ENCODE data around the gene ARHGAP18.

Gene ARHGAP18

DNA sequence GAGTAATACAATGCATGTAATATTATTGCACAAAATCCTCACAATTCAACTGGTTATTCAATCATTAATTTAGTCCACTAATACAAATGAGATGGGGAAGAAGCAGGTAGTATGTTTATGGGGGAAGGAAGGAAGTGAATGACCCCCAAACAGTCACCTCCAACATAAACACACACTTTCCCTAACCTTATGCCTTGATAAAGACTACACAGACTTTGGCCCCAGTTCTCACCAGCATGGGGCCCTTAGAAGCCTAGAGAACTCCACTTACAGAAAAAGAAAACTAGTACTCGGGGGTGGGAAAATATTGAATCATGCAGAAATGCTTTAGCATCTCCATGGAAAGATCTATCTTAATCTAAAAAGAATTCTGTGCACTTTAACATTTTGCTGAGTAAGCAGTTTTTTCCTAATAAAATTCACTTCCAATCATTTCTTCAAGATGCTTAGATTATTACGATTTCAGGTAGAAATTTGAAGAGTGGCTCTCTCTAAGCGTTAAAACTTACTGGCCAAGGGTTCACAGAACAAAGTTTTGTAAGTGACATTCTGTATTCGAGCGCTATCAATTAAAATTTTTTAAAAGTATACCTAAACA, 18.8 kb downstream of the ARHGAP18 start:
- DNase-seq = no peak

DNA sequence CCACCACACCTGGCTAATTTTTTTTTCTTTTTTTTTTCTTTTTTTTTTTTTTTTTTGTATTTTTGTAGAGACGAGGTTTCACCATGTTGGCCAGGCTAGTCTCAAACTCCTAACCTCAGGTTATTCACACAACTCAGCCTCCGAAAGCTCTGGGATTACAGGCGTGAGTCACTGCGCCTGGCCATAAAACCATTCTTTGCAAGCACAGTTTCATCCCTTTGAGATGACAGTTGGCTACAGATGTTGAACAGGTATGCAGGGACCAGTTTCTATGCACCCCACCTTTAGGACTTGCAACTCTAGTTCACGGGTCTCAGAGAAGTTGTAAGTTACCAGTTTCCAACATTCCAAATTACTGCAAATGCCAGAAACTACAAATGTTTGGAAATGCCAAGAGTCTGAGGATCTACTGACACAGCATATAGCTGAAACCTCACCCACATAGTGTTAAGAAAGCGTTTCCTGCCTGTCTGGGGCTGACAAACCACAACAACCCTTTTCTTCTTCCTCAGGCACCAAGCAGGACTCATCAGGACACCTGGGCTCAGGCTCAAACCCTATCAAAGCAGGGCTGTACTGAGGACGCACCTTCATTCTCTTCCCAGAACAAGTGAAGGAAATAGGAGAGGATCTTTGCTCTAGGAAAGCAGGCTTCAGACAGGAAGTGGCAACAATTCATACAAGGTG, 22.9 kb downstream of the ARHGAP18 start:
- no peak for DNase-seq

DNA sequence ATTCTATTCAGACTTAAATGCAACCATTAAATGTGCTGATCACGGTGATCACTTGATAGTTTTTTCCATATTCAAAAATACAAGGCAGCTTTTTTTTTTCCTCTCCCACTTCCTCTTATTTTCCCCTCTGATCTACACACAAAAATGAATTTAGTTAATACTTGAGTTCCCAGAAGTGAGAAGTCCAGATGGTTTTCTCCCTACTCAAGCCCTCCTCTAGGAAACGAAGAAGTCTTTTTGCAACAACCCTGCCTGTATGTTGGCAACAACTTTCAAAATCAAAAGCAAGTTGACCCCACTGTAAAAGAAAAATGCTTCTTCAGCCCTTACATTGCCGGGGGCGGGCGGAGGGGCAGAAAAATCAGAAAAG, 24.3 kb downstream of the ARHGAP18 start:
- DNase-seq = no peak

DNA sequence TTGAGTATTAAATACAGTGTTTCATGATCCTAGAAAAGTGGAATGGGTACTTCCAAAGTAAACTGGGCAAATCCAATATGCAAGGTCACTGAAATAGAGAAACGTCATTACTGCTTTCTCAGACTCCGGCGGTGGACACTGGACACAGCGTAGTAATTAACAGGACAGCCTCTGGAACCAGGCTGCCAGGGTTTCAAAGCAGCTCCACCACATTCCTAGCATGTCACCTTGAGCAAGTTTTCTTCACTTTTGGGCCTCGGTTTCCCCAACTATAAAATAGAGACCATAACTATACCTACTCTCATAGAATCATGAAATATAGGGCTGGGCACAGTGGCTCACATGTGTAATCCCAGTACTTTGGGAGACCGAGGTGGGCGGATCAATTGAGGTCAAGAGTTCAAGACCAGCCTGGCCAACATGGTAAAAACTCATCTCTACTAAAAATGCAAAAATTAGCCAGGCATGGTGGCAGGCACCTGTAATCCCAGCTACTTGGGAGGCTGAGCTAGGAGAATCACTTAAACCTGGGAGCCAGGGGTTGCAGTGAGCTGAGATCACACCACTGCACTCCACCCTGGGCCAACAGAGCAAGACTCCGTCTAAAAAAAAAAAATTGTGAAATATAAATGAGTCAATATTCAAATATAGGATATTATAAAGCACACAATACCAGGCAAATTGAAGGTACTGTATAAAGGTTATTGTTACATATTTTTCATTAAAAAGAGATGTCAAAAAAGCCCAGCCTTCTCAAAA, 24.9 kb downstream of the ARHGAP18 start:
- no peak for DNase-seq

DNA sequence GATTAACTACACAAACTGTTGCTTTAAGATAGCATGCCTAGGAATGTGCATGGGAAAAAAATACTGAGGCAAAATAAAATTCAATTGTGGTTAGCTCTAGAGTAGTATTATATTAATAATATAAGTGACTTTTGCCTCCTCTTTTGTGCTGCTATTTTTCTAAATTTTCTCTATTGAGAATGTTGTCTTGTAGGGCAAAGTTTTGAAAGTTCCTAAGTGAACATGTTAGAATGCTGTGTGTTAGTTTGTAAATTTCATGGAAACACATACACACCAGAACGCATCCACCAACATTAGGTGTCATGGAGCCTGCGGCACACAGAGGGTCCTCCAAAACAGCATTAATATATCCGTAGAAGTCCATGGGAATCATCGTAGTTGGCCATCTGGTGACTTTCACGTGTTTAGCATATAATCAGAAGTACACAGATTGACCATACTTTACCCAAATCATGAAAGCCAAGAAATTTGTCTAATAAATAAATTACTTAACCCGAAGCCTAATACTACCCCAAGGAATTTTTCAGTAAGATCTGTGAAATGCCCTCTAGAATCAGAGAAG, 25.6 kb downstream of the ARHGAP18 start:
- DNase-seq = no peak

DNA sequence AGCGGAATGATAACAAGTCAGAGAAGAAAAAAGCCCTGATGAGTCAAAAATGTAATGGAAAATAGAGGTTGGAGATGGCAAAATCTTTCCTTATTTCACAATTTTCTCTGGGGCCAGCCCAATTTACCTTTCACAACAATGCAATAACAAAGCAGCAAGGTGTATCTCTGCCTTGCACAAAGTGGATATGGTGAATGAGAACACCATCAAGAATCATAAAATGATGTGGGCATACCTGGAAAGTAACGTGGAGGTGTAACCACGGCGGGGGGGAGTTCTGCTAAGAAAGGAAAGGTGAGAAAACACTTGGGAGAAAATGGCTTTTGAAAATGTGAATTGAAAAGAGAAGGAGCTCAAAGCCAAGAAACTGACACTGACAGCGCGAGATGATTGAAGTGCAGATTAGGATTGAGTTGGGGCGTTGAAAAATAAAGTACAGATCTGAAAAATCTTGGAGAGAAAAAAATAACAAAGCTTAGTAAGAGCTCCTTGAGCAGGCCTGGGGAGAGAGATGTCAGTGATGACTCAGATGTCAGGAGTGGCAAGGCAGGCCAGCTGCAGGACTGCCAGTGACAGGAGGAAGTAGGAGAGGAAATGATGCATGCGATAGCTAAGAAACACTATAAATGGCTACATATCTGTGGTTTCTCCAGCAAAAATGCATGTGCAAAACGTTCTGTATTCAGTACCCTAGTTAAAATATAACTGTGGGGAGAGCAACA, 26.2 kb downstream of the ARHGAP18 start:
- peak; percentile 99 for DNase-seq

DNA sequence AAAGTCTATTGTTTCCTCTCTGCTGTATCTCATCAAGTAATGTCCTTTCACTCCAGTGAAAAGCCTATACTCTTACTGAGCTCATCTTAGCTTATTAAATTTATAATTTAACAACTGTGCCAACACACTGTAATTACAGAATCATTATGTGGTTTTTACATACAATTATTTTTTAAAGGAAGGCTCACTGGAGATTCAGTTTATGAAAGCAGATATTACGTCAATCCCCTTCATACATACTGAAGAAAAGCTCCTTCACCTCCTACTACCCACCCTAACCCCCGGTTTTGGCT, 28.1 kb downstream of the ARHGAP18 start:
- no peak for DNase-seq

DNA sequence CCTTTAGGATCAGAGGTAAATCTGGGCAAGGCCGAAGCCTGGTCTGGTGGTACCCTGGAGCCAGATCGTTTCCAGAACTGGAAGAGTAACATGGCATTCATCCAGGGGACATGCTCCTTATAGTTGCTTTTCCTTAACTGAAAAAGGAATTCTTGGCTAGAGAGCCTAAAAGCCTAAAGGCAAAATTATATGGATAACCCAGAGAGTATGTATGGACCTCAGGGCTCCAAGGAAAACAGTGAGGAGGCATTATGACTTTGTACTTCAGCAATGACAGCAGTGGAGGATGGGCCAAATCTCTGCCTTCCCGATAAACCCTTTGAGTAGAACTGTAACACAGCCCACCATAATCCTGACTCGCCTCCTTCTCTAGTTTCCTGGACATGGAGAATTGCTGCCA, 29.3 kb downstream of the ARHGAP18 start:
- peak; percentile 33 for DNase-seq

DNA sequence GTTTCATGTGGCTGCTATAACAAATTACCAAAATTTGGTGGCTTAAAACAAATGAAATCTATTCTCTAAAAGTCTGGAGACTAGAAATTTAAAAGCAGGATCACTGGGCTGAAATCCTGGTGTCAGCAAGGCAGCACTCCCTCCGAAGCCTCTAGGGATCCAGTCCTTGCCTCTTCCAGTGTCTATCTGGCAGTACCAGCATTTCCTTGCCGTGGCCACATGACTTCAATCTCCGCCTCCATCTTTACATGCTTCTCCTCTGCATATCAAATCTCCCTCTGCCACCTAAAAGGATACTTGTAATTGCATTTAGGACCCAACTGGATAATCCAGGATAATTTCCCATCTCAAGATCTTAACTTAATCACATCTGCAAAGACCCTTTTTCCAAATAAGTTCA, 30.2 kb downstream of the ARHGAP18 start:
- DNase-seq = no peak

DNA sequence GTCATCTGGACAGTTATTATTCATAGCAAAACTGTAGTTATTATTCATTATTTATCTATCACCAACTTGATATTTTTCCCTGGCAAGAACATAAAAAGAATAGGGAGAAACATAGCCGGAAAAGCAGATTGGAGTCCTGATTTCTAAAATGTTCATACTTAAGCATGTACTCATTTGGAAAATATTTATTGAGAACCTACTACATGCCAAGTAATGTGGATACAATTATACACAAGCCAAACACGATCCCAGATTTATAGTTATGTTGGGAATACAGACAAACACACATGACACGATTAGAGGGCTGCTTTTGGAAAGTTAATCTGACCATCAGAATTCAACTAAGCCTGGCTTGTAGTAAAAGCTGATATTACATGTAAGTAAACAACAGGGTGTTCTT, 30.7 kb downstream of the ARHGAP18 start:
- DNase-seq = peak; percentile 65

DNA sequence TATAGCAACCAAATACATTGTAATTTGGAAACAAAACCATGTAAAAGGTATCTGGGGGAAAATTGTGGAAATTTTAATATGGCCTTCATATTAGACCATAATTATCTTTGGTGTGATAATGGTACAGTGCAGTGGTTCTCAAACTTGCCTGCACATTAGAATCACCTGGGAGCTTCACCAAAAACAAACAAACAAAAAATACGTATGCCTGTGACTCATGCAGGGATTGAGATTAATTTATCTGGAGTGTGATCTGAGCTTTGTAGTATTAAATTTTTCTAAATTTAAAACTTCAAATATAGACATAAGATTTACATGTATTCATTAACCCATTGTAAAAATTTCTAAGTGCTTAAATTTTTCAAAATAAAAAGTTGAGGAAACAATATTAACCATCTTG, 31.5 kb downstream of the ARHGAP18 start:
- no peak for DNase-seq

DNA sequence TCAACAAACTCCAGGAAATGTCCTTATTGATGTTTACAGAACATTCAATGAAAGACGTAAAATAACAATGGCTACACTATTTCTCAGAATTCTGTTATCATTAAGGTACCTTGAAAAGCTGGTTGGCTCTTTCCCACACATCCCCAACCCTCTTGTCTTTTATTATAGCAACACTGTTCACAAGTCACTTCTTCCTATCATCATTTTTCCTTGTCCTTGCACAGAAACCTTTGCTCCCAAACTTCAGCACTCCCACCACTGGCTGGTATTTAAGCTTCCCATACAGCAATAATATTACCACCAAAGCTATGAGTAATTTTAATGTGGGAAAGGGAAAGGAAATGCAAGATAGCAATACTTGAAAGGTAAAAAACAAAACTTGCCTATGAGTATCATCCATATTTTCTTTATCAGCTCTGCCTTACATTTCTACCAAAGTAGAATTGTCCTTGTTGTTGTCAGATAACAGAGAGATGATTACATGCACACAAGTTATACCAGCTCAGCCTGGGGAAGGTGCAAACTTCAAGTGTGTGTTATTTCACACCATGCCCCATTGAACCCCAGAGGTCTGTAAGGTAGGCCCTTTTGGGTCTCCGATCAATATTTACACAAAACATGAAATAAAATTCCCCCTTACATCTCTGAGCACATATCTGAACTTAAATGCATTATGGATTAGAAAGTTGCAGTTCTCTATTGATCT, 32.2 kb downstream of the ARHGAP18 start:
- no peak for DNase-seq

DNA sequence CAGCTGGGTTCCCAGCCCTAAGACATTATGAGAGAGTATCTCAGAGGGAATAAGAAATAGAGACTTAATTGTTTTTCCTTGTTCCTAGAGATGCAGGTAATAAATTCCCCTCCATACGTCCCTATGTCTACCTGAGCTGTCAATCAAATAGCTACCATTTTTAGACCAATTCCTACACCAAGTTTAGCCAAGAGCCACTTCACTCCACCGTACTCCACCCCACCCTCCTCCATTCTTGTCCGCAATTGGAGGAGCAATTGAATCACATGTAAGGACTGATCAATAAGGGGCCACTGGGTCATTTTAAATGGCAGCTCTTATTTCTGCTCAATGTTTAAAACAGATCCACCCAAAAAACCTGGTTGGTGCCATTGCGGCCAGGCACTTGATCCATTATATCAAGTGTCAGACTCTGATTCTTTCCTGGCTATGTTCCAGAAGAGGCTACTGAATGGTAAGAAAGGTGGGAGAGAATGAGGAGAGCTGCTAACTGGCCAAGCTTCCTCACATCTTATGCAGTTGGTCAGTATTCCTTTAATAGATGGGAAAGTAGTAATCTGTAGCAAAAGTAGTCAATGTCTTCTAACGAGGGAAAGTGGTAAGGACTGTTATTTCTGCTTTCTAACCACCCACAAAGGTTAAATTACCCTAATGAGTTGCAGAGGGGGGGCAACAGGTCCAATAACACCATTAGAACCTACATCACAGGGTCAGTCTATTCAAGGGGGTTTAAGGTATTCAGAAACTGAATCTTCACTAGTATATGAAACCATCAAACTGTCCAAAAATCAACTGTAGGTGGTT, 34.1 kb downstream of the ARHGAP18 start:
- DNase-seq = no peak

DNA sequence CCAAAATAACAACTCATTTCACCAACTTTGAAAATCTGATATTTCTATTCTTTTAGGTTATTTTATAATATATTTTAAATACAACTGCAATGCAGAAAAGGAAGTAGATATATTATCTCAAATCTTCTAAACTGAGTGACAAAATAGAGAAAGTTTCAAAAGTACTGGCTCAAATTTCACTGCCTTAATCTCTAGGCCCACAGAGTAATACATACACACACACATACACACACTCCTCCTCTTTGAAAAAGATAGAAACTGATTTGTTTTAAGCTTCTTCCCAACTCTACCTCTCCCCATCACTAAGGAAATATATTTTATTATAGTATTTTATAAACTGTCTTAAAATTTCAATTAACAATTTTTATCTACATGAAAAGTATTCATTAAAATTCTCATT, 36.2 kb downstream of the ARHGAP18 start:
- no peak for DNase-seq

DNA sequence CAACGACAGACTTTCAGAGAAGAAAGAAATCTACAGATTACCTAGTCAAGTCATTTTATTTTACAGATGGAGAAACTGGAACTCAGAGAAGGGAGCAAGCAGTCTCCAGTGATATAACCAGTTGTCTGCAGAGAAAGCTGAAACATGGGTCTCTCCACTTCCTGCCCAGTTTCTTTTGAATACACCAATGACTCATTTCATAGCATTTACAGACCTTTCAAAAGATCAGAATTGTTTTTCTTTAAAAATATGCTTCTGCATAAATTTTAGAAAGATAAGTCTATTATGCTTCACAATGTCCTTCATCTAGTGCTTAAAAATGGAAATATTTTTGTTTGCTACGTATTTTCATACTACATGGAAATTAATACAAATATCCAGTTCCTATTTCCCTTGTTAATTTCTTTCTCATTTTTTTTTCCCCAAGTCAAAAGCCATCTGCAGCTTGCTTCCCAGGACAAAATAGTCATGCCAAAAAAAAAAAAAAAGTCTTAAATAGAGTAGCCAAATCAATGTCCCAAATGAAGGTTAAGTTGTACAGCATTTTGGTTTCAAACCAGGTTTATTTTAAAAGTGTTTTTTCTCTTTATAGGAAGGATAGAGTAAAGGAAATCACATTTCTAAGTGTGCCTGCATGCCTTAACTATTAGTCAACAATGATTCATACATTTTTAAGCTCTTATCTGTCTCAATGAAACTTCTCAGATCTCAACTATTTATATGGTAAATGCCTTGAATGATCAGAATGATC, 36.9 kb downstream of the ARHGAP18 start:
- DNase-seq = peak; percentile 78

DNA sequence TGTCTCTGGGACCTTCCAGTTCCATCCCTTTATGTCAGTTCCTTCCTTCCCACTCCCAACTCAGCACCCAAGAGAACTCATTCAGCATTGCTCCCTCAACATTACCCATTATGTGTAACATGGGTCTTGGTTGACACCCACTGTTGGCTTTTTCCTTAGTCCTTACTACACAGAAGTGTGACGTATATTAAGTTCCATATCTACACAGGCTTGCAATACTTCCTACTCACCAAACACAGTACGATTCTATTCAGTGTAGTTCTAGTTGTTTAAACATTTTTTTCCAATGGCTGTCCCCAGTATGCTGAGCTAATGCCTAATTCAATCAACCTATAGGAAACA, 37.7 kb downstream of the ARHGAP18 start:
- DNase-seq = no peak

DNA sequence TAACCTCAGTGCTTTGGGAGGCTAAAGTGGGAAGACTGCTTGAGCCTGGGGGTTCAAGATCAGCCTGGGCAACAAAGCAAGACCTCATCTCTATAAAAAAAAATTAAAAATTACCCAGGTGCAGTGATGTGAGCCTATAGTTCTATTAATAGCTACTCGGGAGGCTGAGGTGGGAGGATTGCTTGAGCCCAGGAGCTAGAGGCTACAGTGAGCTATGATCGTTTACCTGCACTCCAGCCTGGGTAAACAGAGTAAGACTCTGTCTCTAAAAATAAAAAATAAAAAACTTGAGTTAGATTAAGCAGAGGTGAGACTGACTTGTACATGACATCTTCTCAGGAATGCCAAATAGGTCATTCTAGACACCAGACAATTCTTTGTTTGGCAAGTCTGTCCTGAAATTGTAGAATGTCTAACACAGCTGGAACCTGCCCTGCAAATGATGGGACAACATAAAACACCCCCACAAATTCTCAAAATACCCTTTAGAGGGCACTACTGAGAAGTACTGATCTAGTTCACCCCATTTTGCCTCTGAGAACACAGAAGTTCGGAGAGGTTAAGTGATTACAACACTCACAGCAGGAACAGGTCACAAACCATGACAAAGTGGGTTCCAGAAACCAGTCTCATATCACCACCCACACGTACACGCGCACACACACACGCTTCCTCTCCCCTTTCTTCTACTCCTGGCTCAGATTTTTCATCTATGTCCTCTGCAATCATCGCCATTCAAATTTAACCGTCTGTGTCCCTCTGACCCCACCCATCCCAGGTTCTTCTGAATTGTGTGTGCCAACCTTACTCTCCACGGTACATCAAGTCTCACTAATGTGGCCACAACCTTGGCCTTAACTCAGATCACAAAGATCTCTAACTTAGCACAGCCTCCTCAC, 38.3 kb downstream of the ARHGAP18 start:
- no peak for DNase-seq

DNA sequence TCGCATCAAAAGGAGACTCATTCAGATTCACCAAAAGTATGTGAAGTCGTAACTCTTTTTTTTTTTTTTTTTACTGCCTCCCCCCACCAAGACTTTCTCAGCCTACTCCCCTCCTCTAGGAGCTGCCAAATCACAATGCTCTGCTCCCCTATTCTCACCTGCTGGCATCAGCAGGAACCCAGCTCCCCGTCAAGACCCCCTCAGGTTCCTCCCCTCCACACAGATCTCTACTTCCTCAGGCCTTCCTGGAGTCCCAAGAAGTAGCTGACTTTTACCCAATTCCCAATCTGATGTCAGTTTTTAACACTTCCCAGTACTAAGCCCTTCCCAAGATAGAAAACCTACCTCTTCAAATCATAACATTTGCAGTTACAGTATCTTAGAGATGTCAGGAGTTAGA, 39.3 kb downstream of the ARHGAP18 start:
- DNase-seq = no peak

DNA sequence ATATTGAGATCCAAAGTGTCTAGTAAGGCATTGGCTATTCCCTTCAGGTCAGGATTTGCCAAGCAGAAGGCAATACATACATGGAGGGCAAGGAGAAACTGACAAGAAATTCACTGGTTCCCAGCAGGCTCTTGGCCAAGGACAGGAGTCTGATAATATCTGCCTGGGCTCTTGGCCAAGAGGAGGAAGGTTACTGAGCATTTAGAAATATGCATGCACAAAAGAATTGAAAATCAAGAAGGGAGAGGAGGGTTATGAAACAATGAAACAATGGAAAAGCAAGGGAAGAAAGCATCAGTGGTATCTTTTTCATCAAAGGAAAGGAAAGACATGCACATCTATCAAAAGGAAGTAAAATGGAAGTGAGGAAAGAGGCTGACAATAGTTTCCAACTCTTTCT, 42.4 kb downstream of the ARHGAP18 start:
- DNase-seq = peak; percentile 46

DNA sequence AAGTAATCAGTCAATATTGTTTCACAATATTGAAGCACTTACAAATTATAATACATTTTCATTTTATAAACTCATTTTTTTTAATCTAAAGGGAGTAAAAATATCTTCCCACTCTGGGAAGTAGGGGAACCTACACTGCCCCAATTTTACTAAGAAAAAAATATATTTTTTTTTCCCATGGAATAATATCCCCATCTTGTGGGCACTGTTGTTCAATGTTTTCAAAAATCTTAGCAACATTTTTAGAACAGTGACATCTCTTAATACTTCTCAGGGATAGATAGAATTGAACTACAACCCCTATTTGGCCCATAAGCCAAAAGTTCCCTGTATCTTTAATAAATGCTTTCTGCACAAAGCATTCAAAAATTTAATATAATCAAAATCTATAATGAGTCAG, 42.9 kb downstream of the ARHGAP18 start:
- DNase-seq = no peak
